Activated T-cell treated with anti-CD3 and anti-CD28 coated beads for 1 hour (primary cell): Measurements from ENCODE around the gene HPS6.
A peak's percentile ranks its signal among the peaks of the same experiment; 100 is the strongest.
"Not testable (repeated sequence)": the region's sequence is repeated elsewhere in the genome, so short reads cannot be mapped to it uniquely, and the experiment has no call there.

ENCODE experiments used
- DNase-seq: peaks from one replicate; pipeline ENCODE4 v3.0.0-alpha.2; 2020; ENCODE audit warnings: low read depth

The HPS6 gene

GRCh38 chr10:102064868-102065560 lies at the start of gene HPS6:
HPS6 (plus strand) TSS chr10:102065349; CDS start chr10:102065475, 126 bp downstream.
- DNase-seq: peak; percentile 79

GRCh38 chr10:102016416-102016815 lies 48.7 kb upstream of the HPS6 start:
- no peak for DNase-seq

GRCh38 chr10:102017295-102017694 lies 47.9 kb upstream of the HPS6 start:
- DNase-seq: no peak

- DNase-seq: no peak
These were observed 44.2 kb upstream of the HPS6 start for GRCh38 chr10:102020938-102021337.

- no peak for DNase-seq
These were observed 40.4 kb upstream of the HPS6 start for GRCh38 chr10:102024799-102025198.

GRCh38 chr10:102027261-102027660 lies 37.9 kb upstream of the HPS6 start:
- no peak for DNase-seq

GRCh38 chr10:102033787-102034186 lies 31.4 kb upstream of the HPS6 start:
- DNase-seq: no peak

- not testable (repeated sequence) for DNase-seq
These were observed 29.3 kb upstream of the HPS6 start for GRCh38 chr10:102035807-102036206.

- no peak for DNase-seq
These were observed 26.7 kb upstream of the HPS6 start for GRCh38 chr10:102038410-102038809.

GRCh38 chr10:102040305-102041050 lies 24.7 kb upstream of the HPS6 start:
- no peak for DNase-seq

- no peak for DNase-seq
These were observed 19.9 kb upstream of the HPS6 start for GRCh38 chr10:102045292-102045691.

GRCh38 chr10:102046095-102046494 lies 19.1 kb upstream of the HPS6 start:
- DNase-seq: no peak

GRCh38 chr10:102054881-102055646 lies 10.1 kb upstream of the HPS6 start:
- DNase-seq: not testable (repeated sequence)

GRCh38 chr10:102055647-102056419 lies 9.3 kb upstream of the HPS6 start, which contains the start of gene ARMH3:
ARMH3 (minus strand) TSS chr10:102056173; CDS start chr10:102040114, 16,059 bp downstream.
- peak; percentile 75 for DNase-seq

GRCh38 chr10:102059987-102060386 lies 5.2 kb upstream of the HPS6 start:
- DNase-seq: no peak

GRCh38 chr10:102064503-102064867 lies 664 bp upstream of the HPS6 start:
- DNase-seq: no peak

GRCh38 chr10:102065561-102066398 lies 631 bp downstream of the HPS6 start:
- DNase-seq: no peak

- no peak for DNase-seq
These were observed 1.4 kb downstream of the HPS6 start for GRCh38 chr10:102066399-102067088.

GRCh38 chr10:102067091-102067916 lies 2.2 kb downstream of the HPS6 start:
- DNase-seq: no peak
